SH-SY5Y (cell line): ENCODE data around the gene ANO7.

Experiments
- GATA2 ChIP-seq: IDR thresholded peaks from 2 replicates; pipeline ENCODE4 v1.6.1; 2011; ENCODE audit warnings: mild to moderate bottlenecking, low read depth, low read length
- GATA3 ChIP-seq: IDR thresholded peaks from 2 replicates; pipeline ENCODE4 v1.6.1; 2011; ENCODE audit warnings: low read depth, mild to moderate bottlenecking, low read length, moderate library complexity

GRCh38 chr2:241202681-241203080 is 14.2 kb downstream of the ANO7 start:
- TF ChIP-seq GATA2: no peak
- no peak for TF ChIP-seq GATA3
